Subcutaneous adipose tissue (tissue), 4 donors: ENCODE data around the gene DTNA. TPM values are rescaled to one million over a fixed set of nuclear protein-coding genes. Genes with fewer than 3 reads are reported as not detected.

Experiments used
- total RNA-seq, 4 donors: library from RNA; depleted of rRNA; stranded (reverse); fragments of >200 nt; gene quantifications; one replicate each; pipeline ENCODE4 v1.1.0, GENCODE V29; 2016
- TF ChIP-seq, protein P1 (sequence below): fragments of 450-650 bp; IDR thresholded peaks from one replicate; pipeline ENCODE4 v1.5.1; 2016; ENCODE audit warnings: low read depth, mild to moderate bottlenecking, control low read depth, antibody characterized with exemption, moderate library complexity

DTNA gene
- total RNA-seq, 4 donors from 2014 or later, result 16.0 to 38.8 (median 25.3) TPM

DNA sequence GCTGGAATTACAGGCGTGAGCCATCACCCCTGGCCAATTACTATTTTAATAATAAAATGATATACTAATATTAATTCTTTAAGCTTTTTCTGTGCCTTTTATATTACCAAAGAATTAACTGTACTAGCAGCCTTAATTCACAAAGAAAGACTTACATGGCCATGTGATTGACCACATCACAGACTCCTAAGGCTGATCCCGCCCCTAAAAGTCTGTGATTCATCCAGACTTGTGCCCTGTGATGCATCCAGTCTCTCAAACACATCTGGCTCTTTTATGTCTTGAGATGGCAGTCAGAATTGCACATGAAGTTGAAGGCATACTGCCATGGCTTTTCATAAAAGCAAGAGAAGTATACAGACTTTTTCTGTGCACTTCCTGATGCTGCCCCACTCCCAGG lies 91.7 kb downstream of the DTNA start:
- TF ChIP-seq, protein P1, sequence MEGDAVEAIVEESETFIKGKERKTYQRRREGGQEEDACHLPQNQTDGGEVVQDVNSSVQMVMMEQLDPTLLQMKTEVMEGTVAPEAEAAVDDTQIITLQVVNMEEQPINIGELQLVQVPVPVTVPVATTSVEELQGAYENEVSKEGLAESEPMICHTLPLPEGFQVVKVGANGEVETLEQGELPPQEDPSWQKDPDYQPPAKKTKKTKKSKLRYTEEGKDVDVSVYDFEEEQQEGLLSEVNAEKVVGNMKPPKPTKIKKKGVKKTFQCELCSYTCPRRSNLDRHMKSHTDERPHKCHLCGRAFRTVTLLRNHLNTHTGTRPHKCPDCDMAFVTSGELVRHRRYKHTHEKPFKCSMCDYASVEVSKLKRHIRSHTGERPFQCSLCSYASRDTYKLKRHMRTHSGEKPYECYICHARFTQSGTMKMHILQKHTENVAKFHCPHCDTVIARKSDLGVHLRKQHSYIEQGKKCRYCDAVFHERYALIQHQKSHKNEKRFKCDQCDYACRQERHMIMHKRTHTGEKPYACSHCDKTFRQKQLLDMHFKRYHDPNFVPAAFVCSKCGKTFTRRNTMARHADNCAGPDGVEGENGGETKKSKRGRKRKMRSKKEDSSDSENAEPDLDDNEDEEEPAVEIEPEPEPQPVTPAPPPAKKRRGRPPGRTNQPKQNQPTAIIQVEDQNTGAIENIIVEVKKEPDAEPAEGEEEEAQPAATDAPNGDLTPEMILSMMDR, result no peak

DNA sequence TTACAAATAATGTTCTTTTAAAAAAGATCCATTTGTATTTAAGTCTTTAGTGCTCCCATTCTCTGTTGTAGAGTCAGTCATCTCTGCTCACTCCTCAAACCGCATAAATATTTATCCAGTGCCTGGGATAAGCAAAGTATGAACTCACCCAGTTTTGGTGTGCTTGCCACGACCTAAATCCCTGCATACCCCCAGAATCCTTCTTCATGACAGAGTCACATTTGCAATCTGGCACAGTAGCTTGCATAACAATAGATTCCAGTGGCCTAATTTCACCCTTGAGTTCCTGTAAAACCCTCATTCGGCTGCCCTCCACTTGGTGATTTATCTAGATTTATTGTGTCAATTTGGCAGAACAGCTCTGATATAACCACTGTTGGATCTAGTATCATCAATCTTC lies 92.9 kb downstream of the DTNA start:
- TF ChIP-seq, protein P1, result no peak

DNA sequence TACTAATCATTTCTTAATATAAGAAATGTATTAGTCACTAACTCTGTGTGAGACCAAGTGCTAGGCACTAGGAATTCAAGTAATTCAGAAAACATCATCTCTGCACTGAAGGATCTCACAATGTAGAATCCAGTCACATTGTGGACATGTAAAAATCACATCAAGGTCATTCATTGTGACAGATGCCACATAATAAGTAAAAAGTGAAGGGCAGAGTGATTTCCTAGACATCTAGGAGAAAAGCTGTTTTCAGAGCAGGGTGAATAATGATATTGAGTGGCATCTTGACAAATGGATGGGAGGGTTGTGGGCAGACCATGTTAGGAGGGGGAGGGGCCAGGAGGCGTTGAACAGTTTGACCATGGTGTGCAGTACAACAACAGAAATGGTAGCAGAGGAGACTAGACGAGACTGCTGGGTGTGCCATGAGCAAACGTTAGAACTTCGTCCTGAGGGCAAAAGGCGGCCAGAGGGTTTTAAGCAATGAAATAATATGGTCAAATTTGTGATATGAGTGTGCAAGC lies 93.8 kb downstream of the DTNA start:
- TF ChIP-seq, protein P1, result no peak

DNA sequence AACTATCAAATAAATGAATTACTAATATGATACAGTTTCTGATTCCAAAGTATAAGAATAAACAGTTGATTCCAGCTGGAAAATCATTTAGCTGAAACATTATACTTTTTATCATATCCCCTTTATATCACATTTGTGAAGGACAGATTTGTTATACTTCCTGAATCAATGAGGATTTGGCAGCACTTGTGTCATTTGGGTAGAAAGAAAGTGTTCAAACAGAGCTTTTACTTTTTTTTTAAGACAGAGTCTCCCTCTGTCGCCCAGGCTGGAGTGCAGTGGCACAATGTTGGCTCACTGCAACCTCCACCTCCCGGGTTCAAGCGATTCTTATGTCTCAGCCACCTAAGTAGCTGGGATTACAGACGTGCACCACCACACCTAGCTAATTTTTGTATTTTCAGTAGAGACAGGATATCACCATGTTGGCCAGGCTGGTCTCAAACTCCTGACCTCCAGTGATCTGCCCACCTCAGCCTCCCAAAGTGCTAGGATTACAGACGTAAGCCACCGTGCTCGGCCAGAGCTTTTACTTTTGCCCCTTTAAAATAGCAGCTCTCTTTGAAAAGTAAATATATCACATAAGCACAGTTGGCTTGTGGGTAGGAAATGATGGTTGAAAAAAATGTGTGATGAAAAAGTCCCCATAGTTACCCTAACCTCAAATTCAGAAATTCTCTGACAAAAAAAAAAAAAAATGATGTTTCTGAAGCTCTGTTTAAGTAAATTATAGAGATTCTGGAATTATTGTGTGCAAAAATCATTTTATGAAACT lies 95.2 kb downstream of the DTNA start:
- TF ChIP-seq, protein P1, result no peak

DNA sequence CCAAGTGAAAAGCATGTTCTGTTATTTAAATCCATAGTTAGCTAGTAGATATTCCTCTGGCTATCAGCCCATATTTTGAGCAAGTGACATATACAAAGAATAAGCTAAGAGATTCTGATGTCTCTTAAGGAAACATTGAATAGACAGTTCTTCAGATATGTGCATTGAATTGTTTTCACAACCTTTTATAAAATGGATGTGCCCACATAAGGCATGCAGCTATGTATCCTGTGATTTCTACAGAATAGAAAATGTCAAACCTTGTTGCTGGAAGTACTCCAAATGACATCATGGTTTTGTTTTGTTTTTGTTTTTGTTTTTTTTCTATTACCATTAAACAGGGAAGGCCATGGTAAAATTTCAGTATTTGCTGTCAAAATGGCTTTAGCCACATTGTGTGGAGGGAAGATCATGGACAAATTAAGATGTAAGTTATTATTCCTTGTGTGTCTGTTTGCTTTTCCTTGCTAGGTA lies 95.8 kb downstream of the DTNA start:
- TF ChIP-seq, protein P1, result no peak

DNA sequence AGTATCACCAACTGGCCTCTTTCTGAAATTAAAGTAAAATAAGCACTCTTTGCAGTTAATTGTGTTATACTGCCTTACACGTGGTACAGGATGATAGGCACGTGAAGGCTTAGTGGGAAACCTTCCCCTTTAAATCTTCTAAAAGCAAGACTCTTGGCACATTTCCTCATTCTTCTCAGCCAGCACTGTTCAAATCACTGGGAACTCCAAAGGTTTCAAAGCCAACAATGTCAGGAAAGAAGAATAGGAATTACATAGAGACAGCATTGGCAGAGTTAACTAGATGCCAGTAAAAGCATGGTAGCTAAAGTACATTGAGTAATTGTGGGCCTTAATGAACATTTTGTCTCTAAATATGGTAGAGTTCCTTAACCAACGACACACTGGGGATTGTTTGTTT lies 96.4 kb downstream of the DTNA start:
- TF ChIP-seq, protein P1, result no peak

DNA sequence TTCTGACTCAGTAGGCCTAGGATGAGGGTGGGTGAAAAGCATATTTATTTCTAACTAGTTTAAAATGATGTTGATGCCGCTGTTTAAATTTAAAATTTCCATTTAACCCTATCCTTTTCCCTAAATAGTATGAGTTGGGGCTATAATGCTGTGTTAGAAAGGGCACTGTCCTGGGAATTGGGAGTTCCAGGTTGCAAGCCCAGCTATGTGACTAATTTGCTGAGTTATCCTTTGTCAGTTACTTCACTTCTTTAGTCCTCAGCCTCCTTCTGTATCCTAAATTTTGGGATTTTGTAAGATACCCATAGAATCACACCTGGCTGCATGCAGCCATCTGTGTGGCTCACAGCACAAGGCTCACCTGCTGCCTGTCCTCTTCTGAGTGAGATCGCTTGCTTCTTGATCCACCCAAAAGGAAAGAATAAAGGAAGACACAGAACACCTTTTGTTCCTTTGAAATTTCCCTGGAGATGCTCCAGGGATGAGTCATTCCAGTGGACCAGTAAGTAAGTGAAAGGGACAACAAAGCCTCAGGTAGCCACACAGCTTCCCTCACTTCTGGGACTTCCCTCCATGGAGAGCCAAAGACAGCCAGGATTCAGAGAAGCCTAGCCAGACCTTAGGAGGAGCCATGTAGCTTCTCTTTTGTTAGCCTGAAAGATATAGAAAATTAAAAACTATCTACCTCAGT lies 97.2 kb downstream of the DTNA start:
- TF ChIP-seq, protein P1, result no peak
